AG08395 (cell line): Measurements from ENCODE around the gene CTNNA1.
"Not testable (repeated sequence)": the region's sequence is repeated elsewhere in the genome, so short reads cannot be mapped to it uniquely, and the experiment has no call there.

Source experiments
- DNase-seq: peaks from one replicate; pipeline ENCODE4 v3.0.0; 2012; ENCODE audit warnings: mixed read lengths, low spot score

CTNNA1 gene

DNA sequence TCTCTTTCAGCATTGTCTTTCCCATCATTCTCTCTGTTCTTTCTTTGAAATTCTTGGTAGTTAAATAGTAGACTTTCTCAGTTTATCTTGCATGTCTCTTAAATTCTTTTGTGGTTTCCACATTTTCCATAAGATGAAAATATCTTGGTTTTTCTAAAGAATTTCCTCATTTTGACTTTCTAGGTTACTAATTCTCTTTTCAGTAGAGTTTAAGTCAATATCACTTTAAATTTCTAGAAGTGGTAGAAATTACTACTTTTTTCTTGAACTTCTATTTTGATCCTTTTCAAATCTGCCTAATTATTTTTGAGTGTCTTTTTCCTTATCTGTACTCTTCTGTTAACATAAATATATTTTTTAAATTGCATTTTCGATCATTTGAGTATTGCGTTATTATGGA lies 145.5 kb downstream of the CTNNA1 start:
- no peak for DNase-seq

- no peak for DNase-seq
These were observed 147.2 kb downstream of the CTNNA1 start for GRCh38 chr5:138900281-138900965.

DNA sequence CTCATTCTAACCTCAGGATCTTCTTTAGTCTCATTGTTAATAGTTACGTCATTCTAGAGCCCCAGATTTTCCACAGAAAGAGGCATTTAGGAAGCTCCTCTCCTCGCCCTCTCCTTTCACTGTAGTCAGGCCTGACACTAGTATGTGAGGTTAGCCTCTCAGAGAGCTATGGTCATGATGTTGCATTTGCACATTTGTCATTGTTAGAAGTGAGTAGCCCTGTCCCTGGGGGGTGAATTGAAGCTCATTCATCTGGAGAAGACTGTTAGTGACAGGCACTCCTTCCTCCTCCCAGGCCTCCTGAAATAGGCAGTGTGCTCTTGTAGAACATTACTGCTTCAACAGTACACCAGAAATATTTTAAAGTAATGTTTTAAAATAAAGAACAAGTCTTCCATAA lies 148.5 kb downstream of the CTNNA1 start:
- DNase-seq = no peak

- DNase-seq = no peak
These were observed 150.0 kb downstream of the CTNNA1 start for GRCh38 chr5:138903130-138903775.

DNA sequence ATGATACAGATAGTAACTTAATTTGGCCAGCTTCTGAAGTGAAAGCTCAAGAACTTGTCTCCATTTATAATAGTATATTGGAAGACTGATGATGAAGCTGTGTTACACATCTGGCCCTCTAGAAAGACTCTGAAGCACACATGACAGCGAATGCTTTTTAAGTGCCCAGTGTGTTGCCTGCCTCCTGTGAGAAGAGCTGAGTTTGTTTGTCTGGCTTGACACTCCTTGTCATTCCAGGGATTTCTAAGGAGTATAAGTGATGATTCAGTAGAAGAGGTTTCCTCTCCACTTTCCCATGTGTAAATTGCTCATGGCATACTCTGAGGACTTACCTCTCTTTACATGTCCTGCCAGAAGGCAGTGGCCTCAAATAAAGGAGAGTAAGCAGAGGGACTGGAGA lies 152.3 kb downstream of the CTNNA1 start:
- DNase-seq = peak; percentile 40

DNA sequence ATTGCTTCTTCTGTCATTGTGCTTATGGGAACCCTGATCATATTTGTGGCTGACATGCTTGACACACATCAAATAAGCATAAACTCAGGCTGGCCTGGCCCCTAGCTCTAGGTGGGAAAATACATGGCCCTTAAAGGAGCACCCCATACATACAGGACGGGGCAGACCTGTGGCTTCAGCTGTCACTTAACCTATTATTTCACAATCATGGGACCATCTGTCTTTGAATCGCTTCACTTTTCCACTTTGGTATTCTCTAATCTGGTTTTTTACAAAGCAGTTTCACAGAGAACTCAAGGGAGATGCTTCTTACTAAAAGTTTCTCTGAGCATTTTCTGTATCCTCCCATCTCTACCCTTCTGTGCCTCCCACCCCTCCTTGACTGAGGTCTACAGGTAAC lies 156.5 kb downstream of the CTNNA1 start:
- no peak for DNase-seq

GRCh38 chr5:138910546-138911185 lies 157.4 kb downstream of the CTNNA1 start:
- no peak for DNase-seq

- DNase-seq = peak; percentile 15
These were observed 158.2 kb downstream of the CTNNA1 start for GRCh38 chr5:138911441-138911840.

GRCh38 chr5:138912093-138912492 lies 158.9 kb downstream of the CTNNA1 start:
- DNase-seq = no peak

- no peak for DNase-seq
These were observed 160.5 kb downstream of the CTNNA1 start for GRCh38 chr5:138913773-138914172.

DNA sequence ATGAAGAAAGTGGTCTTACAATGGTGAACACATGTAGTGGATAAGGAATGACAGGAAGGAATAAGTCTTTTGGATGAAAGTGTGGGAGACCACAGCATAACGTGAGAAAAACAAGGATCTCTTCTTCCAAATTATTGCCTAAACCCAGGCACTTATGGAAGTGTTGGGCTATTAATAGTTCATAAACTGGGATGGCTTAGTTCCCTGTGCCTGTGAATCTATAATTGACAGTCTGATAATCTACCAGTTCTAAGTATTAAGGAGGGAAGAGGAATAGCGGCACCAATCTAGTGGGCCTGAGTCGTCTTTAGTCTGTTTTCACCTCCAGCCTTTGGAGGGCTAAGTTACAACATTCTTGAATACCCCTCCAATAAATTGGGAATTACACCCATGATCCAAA lies 161.1 kb downstream of the CTNNA1 start:
- no peak for DNase-seq

DNA sequence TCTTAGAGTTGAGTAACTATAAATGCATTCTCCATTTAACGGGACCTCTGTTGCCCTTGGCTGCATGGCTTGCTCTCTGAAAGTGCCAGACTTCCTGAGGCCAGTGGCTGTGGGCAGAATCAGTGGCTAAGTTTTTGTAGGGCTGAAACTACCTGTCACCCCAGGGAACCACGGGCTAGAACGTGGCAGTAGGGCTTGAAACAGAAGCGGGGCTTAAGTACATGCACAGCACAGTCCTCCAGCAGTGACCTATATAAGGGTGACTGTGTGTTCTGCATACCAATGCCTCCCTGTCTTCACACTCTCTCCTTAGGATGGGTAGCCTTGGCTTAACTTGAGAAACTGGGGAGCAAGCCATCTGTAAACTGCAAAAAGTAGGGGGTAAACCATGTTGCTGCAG lies 165.5 kb downstream of the CTNNA1 start:
- DNase-seq = no peak

GRCh38 chr5:138920181-138920580 lies 167.0 kb downstream of the CTNNA1 start:
- no peak for DNase-seq

DNA sequence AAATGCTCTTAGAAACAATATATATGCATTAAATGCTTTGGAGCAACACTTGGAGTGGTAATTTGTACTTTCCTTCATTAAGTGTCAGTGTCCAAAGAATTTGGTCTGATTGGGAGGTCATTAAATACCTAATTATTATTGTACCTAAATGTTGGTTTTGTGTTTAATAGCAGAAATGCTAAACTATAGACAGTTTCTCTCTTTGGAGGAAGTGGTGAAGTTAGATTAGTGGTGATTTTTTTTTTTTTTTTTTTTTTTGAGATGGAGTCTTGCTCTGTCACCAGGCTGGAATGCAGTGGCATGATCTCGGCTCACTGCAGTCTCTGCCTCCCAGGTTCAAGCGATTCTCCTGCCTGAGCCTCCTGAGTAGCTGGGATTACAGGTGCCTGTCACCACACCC lies 168.1 kb downstream of the CTNNA1 start:
- DNase-seq = not testable (repeated sequence)

GRCh38 chr5:138922494-138922893 lies 169.3 kb downstream of the CTNNA1 start:
- DNase-seq = no peak

- DNase-seq = no peak
These were observed 171.9 kb downstream of the CTNNA1 start for GRCh38 chr5:138925090-138925635.

DNA sequence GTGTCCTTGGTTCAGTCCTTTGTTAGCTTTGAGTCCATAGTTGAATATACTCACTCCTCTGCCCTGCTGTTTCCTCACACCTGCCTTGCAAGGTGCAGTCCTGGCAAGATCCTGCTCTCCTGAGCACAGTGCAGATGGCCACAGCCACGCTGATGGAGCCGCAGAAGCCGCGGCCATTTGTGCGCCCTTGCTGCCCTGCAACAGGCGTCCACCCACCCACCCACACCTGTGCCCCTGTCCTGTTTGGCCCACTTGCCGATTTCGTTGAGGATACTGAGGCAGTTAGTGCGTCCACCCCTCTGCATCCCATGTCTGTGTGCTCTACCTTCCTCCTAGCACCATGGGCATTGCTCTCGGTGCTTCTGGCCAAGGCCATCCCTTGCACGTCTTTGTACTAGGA lies 173.0 kb downstream of the CTNNA1 start:
- no peak for DNase-seq

GRCh38 chr5:138926688-138927448 lies 173.6 kb downstream of the CTNNA1 start:
- no peak for DNase-seq

- no peak for DNase-seq
These were observed 174.3 kb downstream of the CTNNA1 start for GRCh38 chr5:138927544-138927943.

- DNase-seq = no peak
These were observed 174.8 kb downstream of the CTNNA1 start for GRCh38 chr5:138927979-138928378.

DNA sequence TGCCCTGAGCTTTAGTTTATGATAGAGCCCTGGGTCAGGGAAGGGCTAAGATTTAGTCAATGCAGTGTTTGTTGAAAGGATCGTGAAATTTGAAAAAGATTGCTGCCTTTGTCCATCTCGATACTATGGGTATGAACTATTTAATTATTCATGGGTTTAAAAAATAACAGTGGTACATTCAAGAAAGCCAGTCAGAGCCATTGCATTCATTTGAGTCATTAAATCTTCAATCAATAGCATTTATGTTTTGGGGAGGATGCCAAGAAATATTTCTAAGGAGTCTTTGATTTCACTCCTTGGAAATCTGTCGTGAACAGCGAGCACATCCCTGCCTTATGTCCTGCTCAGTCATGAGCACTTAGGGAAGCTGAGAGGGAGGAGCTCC lies 176.3 kb downstream of the CTNNA1 start:
- DNase-seq = no peak

DNA sequence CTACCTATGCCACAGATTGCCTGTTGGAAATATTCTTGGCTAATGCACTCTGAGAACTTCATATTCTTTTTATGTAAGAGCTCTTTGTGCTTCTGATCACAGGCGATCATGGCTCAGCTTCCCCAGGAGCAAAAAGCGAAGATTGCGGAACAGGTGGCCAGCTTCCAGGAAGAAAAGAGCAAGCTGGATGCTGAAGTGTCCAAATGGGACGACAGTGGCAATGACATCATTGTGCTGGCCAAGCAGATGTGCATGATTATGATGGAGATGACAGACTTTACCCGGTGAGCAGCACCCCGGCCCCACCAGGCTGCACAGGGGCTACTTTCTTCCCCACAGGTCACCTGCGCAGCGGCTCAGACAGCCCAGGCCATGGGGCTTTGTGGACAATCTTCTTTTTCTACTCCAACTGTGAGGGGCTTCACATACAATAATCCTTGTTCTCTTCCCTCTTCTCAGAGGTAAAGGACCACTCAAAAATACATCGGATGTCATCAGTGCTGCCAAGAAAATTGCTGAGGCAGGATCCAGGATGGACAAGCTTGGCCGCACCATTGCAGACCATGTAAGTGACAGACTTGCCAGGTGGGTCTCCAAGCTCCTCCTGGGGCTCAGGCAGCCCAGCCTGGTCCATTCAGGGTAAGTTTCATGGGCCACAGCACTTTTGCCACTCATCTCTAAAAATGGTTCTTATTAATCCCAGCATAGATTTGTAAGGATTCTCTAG lies 177.3 kb downstream of the CTNNA1 start:
- DNase-seq = no peak
